A673 (cell line): Measurements from ENCODE around the gene PCDHGA12.

Experiments used
- EZH2 ChIP-seq: fragments of 200-600 bp; sonication (generic); IDR thresholded peaks from 2 replicates; pipeline ENCODE4 v1.6.1; 2017; ENCODE audit warnings: borderline replicate concordance, low read depth, mild to moderate bottlenecking, mixed read lengths, antibody characterized with exemption, low read length; ENCODE audit not compliant: poor library complexity, severe bottlenecking
- TF ChIP-seq, protein P1 (sequence below): fragments of 300-800, 200-600 bp; sonication (generic); conservative IDR thresholded peaks from 2 replicates; pipeline ENCODE4 v1.5.1; 2017; ENCODE audit warnings: low read depth, mild to moderate bottlenecking, antibody characterized with exemption, low read length, moderate library complexity, mixed read lengths

DNA sequence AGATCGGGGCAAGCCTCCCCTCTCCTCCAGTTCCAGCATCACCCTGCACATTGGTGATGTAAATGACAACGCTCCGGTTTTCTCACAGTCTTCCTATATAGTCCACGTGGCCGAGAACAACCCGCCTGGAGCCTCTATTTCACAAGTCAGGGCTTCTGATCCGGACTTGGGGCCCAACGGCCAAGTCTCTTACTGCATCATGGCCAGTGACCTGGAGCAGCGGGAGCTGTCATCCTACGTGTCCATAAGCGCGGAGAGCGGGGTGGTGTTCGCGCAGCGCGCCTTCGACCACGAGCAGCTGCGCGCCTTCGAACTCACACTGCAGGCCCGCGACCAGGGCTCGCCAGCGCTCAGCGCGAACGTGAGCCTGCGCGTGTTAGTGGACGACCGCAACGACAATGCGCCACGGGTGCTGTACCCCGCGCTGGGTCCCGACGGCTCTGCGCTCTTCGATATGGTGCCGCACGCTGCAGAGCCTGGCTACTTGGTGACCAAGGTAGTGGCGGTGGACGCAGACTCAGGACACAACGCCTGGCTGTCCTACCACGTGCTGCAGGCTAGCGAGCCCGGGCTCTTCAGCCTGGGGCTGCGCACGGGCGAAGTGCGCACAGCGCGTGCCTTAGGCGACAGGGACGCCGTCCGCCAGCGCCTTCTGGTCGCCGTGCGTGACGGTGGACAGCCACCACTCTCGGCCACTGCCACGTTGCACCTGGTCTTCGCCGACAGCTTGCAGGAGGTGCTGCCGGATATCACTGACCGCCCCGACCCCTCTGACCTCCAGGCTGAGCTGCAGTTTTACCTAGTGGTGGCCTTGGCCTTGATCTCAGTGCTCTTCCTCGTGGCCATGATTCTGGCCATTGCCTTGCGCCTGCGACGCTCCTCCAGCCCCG is 40.9 kb upstream of the PCDHGA12 start:
- no peak for TF ChIP-seq EZH2
- TF ChIP-seq, protein P1, sequence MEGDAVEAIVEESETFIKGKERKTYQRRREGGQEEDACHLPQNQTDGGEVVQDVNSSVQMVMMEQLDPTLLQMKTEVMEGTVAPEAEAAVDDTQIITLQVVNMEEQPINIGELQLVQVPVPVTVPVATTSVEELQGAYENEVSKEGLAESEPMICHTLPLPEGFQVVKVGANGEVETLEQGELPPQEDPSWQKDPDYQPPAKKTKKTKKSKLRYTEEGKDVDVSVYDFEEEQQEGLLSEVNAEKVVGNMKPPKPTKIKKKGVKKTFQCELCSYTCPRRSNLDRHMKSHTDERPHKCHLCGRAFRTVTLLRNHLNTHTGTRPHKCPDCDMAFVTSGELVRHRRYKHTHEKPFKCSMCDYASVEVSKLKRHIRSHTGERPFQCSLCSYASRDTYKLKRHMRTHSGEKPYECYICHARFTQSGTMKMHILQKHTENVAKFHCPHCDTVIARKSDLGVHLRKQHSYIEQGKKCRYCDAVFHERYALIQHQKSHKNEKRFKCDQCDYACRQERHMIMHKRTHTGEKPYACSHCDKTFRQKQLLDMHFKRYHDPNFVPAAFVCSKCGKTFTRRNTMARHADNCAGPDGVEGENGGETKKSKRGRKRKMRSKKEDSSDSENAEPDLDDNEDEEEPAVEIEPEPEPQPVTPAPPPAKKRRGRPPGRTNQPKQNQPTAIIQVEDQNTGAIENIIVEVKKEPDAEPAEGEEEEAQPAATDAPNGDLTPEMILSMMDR: no peak
